Brain microvascular endothelial cell (primary cell): ENCODE results near the gene TTC31.
A peak's percentile ranks its signal among the peaks of the same experiment; 100 is the strongest.

Source experiments
- DNase-seq: peaks from one replicate; pipeline ENCODE4 v3.0.0-alpha.2; 2020
- H3K27ac ChIP-seq: fragments of 250-450 bp; sonication (Bioruptor Pico); 2 replicates; pipeline ENCODE4 v1.5.1; 2020; ENCODE audit warnings: mild to moderate bottlenecking, moderate library complexity
- H3K27me3 ChIP-seq: fragments of 250-450 bp; sonication (Bioruptor Pico); replicated peaks from 2 replicates; pipeline ENCODE4 v1.5.1; 2020; ENCODE audit warnings: mild to moderate bottlenecking
- H3K36me3 ChIP-seq: fragments of 250-450 bp; sonication (Bioruptor Pico); replicated peaks from 2 replicates; pipeline ENCODE4 v1.5.1; 2020; ENCODE audit warnings: mild to moderate bottlenecking
- H3K4me3 ChIP-seq: 2 replicates; pipeline ENCODE4 v1.5.1; 2011; ENCODE audit warnings: low read depth, mild to moderate bottlenecking, control low read depth, low read length, moderate library complexity
- CTCF ChIP-seq: IDR thresholded peaks from 2 replicates; pipeline ENCODE4 v1.5.1; 2011; ENCODE audit warnings: low read depth, mild to moderate bottlenecking, moderate library complexity, low read length, control low read depth, inconsistent platforms; ENCODE audit errors: missing control alignments
- in situ Hi-C: cut with HindIII; loops from 2 replicates; pipeline ENCODE4 v1.10.0; 2017; ENCODE audit warnings: low sequenced_read_pairs, low pct_ligation_motif_present

Gene TTC31

GRCh38 chr2:74472086-74472944, 10.6 kb upstream of the TTC31 start, which contains the start of gene MRPL53:
Gene MRPL53 (minus strand): TSS chr2:74472680. CDS start chr2:74472660, 20 bp downstream.
- no peak for TF ChIP-seq CTCF
- H3K4me3 ChIP-seq, result peak within 1 kb of the TSS; percentile 87
- in situ Hi-C loops, result no loop called here
- H3K27ac ChIP-seq, result peak within 1 kb of the TSS; percentile 64
- H3K27me3 ChIP-seq, result no peaks in the 10 kb centered on the region
- peak; percentile 91 for DNase-seq
- H3K36me3 ChIP-seq, result peaks cover 15% of the 10 kb centered on the region

- in situ Hi-C loops, result no loop called here
- Histone ChIP-seq H3K36me3 (peaks cover 15% of the 10 kb centered on the region), H3K27me3 (no peaks in the 10 kb centered on the region), H3K4me3 (peak overlapping the region; percentile 87), H3K27ac (peak overlapping the region; percentile 64)
- TF ChIP-seq CTCF, result no peak
- DNase-seq, result no peak
These were observed 10.0 kb upstream of the TTC31 start for GRCh38 chr2:74472945-74473258.

- TF ChIP-seq CTCF, result no peak
- in situ Hi-C loops, result no loop called here
- Histone ChIP-seq H3K27ac (no peak overlapping the region), H3K4me3 (no peak overlapping the region), H3K27me3 (no peaks in the 10 kb centered on the region), H3K36me3 (peaks cover 15% of the 10 kb centered on the region)
- no peak for DNase-seq
These were observed 8.4 kb upstream of the TTC31 start for GRCh38 chr2:74474481-74474880.

GRCh38 chr2:74474899-74475298, 8.0 kb upstream of the TTC31 start:
- Histone ChIP-seq H3K27me3 (no peaks in the 10 kb centered on the region), H3K4me3 (no peak overlapping the region), H3K27ac (no peak overlapping the region), H3K36me3 (peaks cover 15% of the 10 kb centered on the region)
- TF ChIP-seq CTCF, result peak; percentile 57
- in situ Hi-C loops, result no loop called here
- no peak for DNase-seq

GRCh38 chr2:74481431-74481830, 1.4 kb upstream of the TTC31 start:
- Histone ChIP-seq H3K4me3 (peak overlapping the region; percentile 99), H3K27ac (no peak overlapping the region), H3K27me3 (no peaks in the 10 kb centered on the region), H3K36me3 (peaks cover 4% of the 10 kb centered on the region)
- no peak for DNase-seq
- no peak for TF ChIP-seq CTCF
- in situ Hi-C loops, result no loop called here
